Dermis blood vessel endothelial cell (primary cell): ENCODE results near the gene JAKMIP1. TPM values are rescaled to one million over a fixed set of nuclear protein-coding genes. Genes with fewer than 3 reads are reported as not detected.
A peak's percentile ranks its signal among the peaks of the same experiment; 100 is the strongest.

ENCODE experiments used
- DNase-seq: peaks from one replicate; pipeline ENCODE4 v3.0.0; 2010
- total RNA-seq: library from RNA; depleted of rRNA; stranded (reverse); fragments of >200 nt; gene quantifications from 2 replicates; pipeline ENCODE4 v1.2.3, GENCODE V29; 2014

JAKMIP1 gene
- total RNA-seq, 1 donor from 2014 or later, result not detected

GRCh38 chr4:6033381-6033780, 167.0 kb downstream of the JAKMIP1 start:
- no peak for DNase-seq

GRCh38 chr4:6032249-6033244, 167.8 kb downstream of the JAKMIP1 start:
- no peak for DNase-seq

- no peak for DNase-seq
These were observed 168.5 kb downstream of the JAKMIP1 start for GRCh38 chr4:6031846-6032245.

DNA sequence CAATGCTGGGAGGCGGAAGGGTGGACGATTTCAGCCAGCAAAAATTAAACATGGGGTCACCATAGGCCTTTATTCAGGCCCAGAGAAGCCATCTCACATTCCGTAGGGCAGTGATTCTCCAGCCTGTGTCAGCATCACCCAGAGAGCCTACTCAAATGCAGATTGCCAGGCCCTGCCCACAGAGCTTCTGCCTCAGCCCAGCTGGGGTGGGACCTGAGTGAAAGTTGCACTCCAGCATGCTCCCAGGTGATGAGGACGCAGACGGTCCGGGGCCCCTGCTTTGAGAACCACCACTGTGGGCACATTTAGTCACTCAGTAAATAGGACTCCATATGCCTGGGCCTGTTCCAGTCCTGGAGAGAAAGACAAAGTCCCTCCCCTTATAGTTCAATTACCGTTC, 169.7 kb downstream of the JAKMIP1 start:
- no peak for DNase-seq

- no peak for DNase-seq
These were observed 171.1 kb downstream of the JAKMIP1 start for GRCh38 chr4:6029254-6029653.

GRCh38 chr4:6028168-6028567, 172.2 kb downstream of the JAKMIP1 start:
- no peak for DNase-seq

DNA sequence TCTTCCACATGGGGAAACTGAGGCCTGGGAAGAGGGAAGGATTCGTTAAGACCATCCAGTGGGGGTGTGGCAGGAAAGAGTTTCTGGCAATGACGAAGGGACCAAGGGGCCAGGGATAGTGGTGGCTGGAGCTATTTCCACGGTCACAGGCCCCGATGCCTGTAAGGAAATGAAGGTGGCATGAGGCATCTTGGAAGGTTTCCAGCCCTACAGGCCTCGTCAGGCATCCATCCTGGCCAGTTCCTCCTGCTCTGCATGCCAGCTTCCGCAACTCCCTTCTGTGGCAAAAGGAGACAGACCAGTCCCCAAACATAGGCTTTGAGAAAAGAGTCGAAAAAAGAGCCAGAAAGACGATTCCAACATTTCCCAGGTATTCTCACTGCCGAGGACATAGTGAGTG, 173.0 kb downstream of the JAKMIP1 start:
- DNase-seq, result no peak

GRCh38 chr4:6024313-6024960, 175.9 kb downstream of the JAKMIP1 start:
- no peak for DNase-seq

- no peak for DNase-seq
These were observed 176.6 kb downstream of the JAKMIP1 start for GRCh38 chr4:6023731-6024130.

GRCh38 chr4:6022607-6023288, 177.6 kb downstream of the JAKMIP1 start:
- DNase-seq, result no peak

DNA sequence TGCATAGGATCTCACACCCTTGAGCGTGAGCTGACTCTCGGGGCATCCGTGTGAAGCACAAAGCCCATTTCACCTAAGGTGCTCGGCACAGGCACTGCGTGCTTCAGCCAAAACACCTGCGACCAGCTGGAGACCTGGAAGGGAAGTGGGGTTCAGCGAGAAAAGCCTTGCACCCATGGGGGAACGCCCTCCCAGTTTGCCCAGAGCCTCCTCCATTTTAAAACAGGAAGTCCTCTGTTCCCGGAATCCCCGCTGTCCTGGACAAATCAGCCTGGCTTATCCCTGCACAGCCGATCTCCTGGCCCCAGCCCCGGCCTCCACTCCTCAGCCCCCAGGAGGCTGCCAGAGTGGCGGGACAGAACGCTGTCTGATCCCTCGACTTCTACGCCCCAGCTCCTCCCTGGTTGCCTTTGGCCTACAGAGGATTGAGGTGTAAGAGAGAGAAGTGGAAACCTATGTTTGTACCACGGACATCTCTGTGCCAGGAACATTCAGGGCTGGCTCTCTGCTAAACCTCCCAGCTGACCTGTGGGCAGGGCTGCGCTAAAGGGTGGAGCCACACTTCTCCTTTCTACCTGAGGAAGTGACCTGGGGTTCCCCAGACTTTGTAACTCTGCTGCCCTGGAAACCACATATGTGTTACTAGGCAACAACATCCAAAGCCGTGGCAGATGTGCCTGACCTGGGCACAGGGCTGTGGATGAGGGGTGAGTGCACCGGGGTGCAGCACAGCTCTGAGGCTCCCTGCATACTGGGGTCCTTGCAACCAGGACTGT, 178.3 kb downstream of the JAKMIP1 start:
- no peak for DNase-seq

- no peak for DNase-seq
These were observed 179.7 kb downstream of the JAKMIP1 start for GRCh38 chr4:6020613-6021012.

GRCh38 chr4:6019316-6020263, 180.8 kb downstream of the JAKMIP1 start:
- peak; percentile 71 for DNase-seq

DNA sequence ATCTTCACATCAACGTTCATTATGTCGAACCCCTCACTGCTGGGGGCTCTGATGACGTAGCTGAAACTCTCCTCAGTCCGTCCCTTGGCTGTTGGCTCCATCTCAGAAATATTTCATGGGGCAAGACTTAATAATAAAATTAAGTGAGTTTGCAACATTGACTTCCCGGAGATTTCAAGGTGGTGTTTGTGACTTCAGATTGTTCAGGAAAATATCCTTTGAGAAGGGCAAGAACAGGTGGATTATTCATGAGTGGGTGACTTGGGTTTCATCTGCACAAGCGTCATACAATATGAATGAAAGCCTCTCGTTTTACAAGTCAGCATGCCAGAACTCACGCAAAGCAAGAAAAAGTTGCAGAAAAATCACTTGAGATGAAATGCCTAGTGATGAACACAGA, 182.0 kb downstream of the JAKMIP1 start, which contains the start of gene C4orf50:
Gene C4orf50 (minus strand): TSS at position 101 of the 400 bp plus-strand sequence.
- DNase-seq, result no peak

GRCh38 chr4:6017800-6018199, 182.5 kb downstream of the JAKMIP1 start:
- no peak for DNase-seq

DNA sequence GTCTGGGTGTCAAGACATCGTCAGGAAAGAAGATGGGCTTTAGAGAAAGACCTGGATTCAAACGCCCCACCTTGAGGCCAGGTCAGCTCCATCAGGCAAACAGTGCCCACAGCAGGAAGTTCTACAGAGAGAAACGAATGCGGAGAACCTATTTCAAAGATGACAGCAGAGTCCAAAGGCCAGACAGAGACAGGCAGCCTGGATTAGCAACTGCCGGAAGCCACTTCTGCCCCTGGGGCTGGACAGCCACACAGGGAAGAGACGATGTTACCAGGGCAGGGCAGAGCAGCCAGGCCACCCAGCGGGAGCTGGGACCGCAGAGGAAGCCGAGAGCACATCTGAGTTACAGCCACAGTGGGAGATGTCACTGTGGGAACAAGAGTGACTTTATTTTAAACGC, 183.3 kb downstream of the JAKMIP1 start:
- DNase-seq, result no peak

- DNase-seq, result no peak
These were observed 186.8 kb downstream of the JAKMIP1 start for GRCh38 chr4:6013564-6013963.

DNA sequence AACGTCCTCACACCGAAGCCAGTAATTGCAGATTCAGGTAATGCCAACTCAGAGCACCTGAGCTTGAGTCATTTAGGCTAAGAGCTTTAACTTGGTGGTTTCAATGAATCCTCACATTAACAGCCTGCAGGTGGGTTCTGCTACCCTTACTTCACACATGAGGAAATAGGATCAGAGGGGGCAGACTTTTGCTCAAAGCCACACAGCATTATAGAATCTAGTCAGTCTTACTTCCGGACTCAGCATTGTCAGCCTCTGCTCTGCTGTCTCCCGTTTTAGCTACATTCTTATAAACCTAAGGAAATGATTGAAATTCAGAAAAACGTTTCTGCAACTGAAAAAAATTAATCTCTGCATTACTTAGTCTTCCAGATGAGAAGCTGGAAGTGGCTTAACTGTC, 188.1 kb downstream of the JAKMIP1 start:
- DNase-seq, result no peak

GRCh38 chr4:6011686-6012085, 188.7 kb downstream of the JAKMIP1 start:
- DNase-seq, result peak; percentile 49

DNA sequence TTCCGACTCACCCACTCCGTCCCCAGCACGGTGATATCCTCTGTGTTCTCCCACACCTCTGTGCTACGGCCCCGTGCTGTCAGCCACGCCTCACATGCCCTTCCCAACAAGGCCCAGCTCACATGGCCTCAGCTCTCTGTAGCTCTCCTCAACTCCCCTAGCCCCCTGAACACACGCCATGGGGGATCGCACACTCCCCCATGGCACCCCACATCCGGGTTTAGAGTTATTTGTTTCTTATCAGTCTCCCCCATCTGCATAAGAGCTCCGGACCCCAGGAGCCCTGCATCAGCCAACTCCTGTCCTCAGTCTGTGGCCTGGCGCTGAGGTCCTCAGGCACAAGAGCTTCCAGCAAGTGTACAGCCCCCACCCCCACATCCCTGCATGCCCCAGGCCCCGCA, 189.1 kb downstream of the JAKMIP1 start:
- no peak for DNase-seq

DNA sequence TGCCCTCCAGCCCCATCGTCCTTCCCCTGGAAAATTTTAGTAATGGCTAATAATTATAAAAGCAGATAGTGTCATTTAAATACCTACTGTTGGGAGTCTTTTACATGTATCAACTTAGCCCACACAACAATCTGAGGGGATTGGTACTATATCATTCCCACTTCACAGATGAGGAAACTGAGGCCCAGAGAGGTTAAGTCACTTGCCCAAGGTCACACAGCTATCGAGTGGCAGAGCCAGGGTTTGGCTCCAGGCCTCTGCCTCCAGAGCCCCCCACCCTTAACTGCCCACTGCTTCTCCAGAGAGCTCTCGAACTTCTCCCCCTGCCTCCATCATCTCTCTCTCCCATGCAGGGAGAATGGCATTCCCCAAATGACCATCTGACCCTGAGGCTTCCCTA, 189.6 kb downstream of the JAKMIP1 start:
- DNase-seq, result no peak
